ENCODE results near the gene CCNK.
A peak's percentile ranks its signal among the peaks of the same experiment; 100 is the strongest.

CCNK gene

GRCh38 chr14:99518441-99519346 is 37.5 kb downstream of the CCNK start:
- peak; percentile 67 to 81 (median 72) for DNase-seq (ENCODE audit: low read depth in 4 of 4, low spot score in 1 of 4)

- no peak for DNase-seq (ENCODE audit: low read depth in 4 of 4, low spot score in 1 of 4)
These were observed 38.2 kb downstream of the CCNK start for GRCh38 chr14:99519347-99519881.

GRCh38 chr14:99519931-99520421 is 38.8 kb downstream of the CCNK start:
- no peak for DNase-seq (ENCODE audit: low read depth in 4 of 4, low spot score in 1 of 4)

- no peak for DNase-seq (ENCODE audit: low read depth in 4 of 4, low spot score in 1 of 4)
These were observed 39.4 kb downstream of the CCNK start for GRCh38 chr14:99520571-99521081.

GRCh38 chr14:99521176-99522024 is 40.2 kb downstream of the CCNK start:
- no peak for DNase-seq (ENCODE audit: low read depth in 4 of 4, low spot score in 1 of 4)

- no peak for DNase-seq (ENCODE audit: low read depth in 4 of 4, low spot score in 1 of 4)
These were observed 40.8 kb downstream of the CCNK start for GRCh38 chr14:99522025-99522401.

- no peak for DNase-seq (ENCODE audit: low read depth in 4 of 4, low spot score in 1 of 4)
These were observed 41.3 kb downstream of the CCNK start for GRCh38 chr14:99522457-99522891.

- DNase-seq (ENCODE audit: low read depth in 4 of 4, low spot score in 1 of 4), result no peak
These were observed 41.9 kb downstream of the CCNK start for GRCh38 chr14:99522934-99523703.

GRCh38 chr14:99523704-99524055 is 42.5 kb downstream of the CCNK start:
- DNase-seq (ENCODE audit: low read depth in 4 of 4, low spot score in 1 of 4), result no peak

GRCh38 chr14:99524091-99524661 is 43.0 kb downstream of the CCNK start:
- no peak for DNase-seq (ENCODE audit: low read depth in 4 of 4, low spot score in 1 of 4)

GRCh38 chr14:99524804-99525698 is 43.8 kb downstream of the CCNK start:
- DNase-seq (ENCODE audit: low read depth in 4 of 4, low spot score in 1 of 4), result no peak

GRCh38 chr14:99525699-99526080 is 44.5 kb downstream of the CCNK start:
- no peak for DNase-seq (ENCODE audit: low read depth in 4 of 4, low spot score in 1 of 4)

- DNase-seq (ENCODE audit: low read depth in 4 of 4, low spot score in 1 of 4), result no peak
These were observed 45.8 kb downstream of the CCNK start for GRCh38 chr14:99527026-99527425.

- no peak for DNase-seq (ENCODE audit: low read depth in 4 of 4, low spot score in 1 of 4)
These were observed 46.3 kb downstream of the CCNK start for GRCh38 chr14:99527427-99528076.

GRCh38 chr14:99529899-99530298 is 48.7 kb downstream of the CCNK start:
- DNase-seq (ENCODE audit: low read depth in 4 of 4, low spot score in 1 of 4), result no peak

- no peak for DNase-seq (ENCODE audit: low read depth in 4 of 4, low spot score in 1 of 4)
These were observed 49.4 kb downstream of the CCNK start for GRCh38 chr14:99530407-99531155.

- DNase-seq (ENCODE audit: low read depth in 4 of 4, low spot score in 1 of 4), result no peak
These were observed 50.3 kb downstream of the CCNK start for GRCh38 chr14:99531251-99532096.
